Activated B cell treated with CpG ODN at 0.5 μM for 24 hours (primary cell): ENCODE results near the gene ZNF593OS. TPM values are rescaled to one million over a fixed set of nuclear protein-coding genes. Genes with fewer than 3 reads are reported as not detected.

Experiments
- ATAC-seq: fragments of 200-7000 bp; cut with Tn5 transposase; one replicate; pipeline ENCODE4 v1.10.0; 2021; ENCODE audit warnings: low read depth, mild to moderate bottlenecking, moderate library complexity
- CTCF ChIA-PET: fragments of 350-600 bp; sonication (Branson Sonifier 250); formaldehyde crosslinking; loops from one replicate; lab custom pipeline; 2021; ENCODE audit warnings: antibody characterized with exemption; lab: Charles Lee
- POLR2A ChIA-PET: fragments of 350-600 bp; sonication (Branson Sonifier 250); formaldehyde crosslinking; loops from one replicate; lab custom pipeline; 2021; ENCODE audit warnings: antibody characterized with exemption; lab: Charles Lee
- DNase-seq: peaks from one replicate; pipeline ENCODE4 v3.0.0; 2022
- H3K27ac Mint-ChIP-seq: one replicate; pipeline ENCODE4 v1.8.0; 2020; ENCODE audit warnings: mixed read lengths
- H3K27me3 Mint-ChIP-seq: one replicate; pipeline ENCODE4 v1.8.0; 2021; ENCODE audit warnings: mixed read lengths
- H3K36me3 Mint-ChIP-seq: one replicate; pipeline ENCODE4 v1.8.0; 2021; ENCODE audit warnings: low read depth, mixed read lengths
- H3K4me1 Mint-ChIP-seq: one replicate; pipeline ENCODE4 v1.8.0; 2021; ENCODE audit warnings: mixed read lengths
- H3K4me3 Mint-ChIP-seq: one replicate; pipeline ENCODE4 v1.8.0; 2020; ENCODE audit warnings: mild to moderate bottlenecking, mixed read lengths
- H3K9me3 Mint-ChIP-seq: one replicate; pipeline ENCODE4 v1.8.0; 2020; ENCODE audit warnings: mixed read lengths
- intact Hi-C: fragments of 100-400 bp; cut with micrococcal nuclease; formaldehyde crosslinking; loops from one replicate; pipeline ENCODE4 v1.15.1; 2024
- total RNA-seq: library from RNA; stranded (reverse); gene quantifications from 2 replicates; pipeline ENCODE4 v1.2.3, GENCODE V29; 2022
- TF ChIP-seq, protein P1 (sequence below): fragments of 200-600 bp; IDR thresholded peaks from one replicate; pipeline ENCODE4 v1.8.0; 2022; ENCODE audit warnings: antibody characterized with exemption, mild to moderate bottlenecking

Gene ZNF593OS
- total RNA-seq, 1 donor from 2014 or later = not detected

GRCh38 chr1:26160527-26161414 is 10.9 kb downstream of the ZNF593OS start:
- TF ChIP-seq, protein P1, sequence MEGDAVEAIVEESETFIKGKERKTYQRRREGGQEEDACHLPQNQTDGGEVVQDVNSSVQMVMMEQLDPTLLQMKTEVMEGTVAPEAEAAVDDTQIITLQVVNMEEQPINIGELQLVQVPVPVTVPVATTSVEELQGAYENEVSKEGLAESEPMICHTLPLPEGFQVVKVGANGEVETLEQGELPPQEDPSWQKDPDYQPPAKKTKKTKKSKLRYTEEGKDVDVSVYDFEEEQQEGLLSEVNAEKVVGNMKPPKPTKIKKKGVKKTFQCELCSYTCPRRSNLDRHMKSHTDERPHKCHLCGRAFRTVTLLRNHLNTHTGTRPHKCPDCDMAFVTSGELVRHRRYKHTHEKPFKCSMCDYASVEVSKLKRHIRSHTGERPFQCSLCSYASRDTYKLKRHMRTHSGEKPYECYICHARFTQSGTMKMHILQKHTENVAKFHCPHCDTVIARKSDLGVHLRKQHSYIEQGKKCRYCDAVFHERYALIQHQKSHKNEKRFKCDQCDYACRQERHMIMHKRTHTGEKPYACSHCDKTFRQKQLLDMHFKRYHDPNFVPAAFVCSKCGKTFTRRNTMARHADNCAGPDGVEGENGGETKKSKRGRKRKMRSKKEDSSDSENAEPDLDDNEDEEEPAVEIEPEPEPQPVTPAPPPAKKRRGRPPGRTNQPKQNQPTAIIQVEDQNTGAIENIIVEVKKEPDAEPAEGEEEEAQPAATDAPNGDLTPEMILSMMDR = no peak
- no peak for DNase-seq
- no peaks in the 10 kb centered on the region for H3K9me3 Mint-ChIP-seq
- no peak overlapping the region for H3K4me3 Mint-ChIP-seq
- no peaks in the 10 kb centered on the region for H3K36me3 Mint-ChIP-seq
- no peak for ATAC-seq
- peaks cover 13% of the 10 kb centered on the region for H3K4me1 Mint-ChIP-seq
- ChIA-PET POLR2A (no interaction called here), CTCF (no interaction called here)
- H3K27me3 Mint-ChIP-seq = peaks cover 31% of the 10 kb centered on the region
- no peak overlapping the region for H3K27ac Mint-ChIP-seq
- intact Hi-C loops = loop anchor here (5.0 kb wide), 2 partner anchors 123 to 253 kb away; partner anchors contain the start of gene STMN1

GRCh38 chr1:26159743-26160039 is 11.9 kb downstream of the ZNF593OS start:
- H3K27ac Mint-ChIP-seq = no peak overlapping the region

GRCh38 chr1:26158908-26159742 is 12.5 kb downstream of the ZNF593OS start, which contains the start of gene FAM110D:
TSS of gene FAM110D (plus strand) at chr1:26159079. CDS start at chr1:26161292, 2,213 bp downstream.
- peaks cover 9% of the 10 kb centered on the region for H3K4me1 Mint-ChIP-seq
- H3K4me3 Mint-ChIP-seq = no peak within 1 kb of the TSS
- no peak for ATAC-seq
- intact Hi-C loops = no loop called here
- DNase-seq = no peak
- H3K36me3 Mint-ChIP-seq = no peaks in the 10 kb centered on the region
- peaks cover 40% of the 10 kb centered on the region for H3K27me3 Mint-ChIP-seq
- TF ChIP-seq, protein P1 = no peak
- H3K27ac Mint-ChIP-seq = no peak within 1 kb of the TSS
- no peaks in the 10 kb centered on the region for H3K9me3 Mint-ChIP-seq
- CTCF ChIA-PET = no interaction called here
- POLR2A ChIA-PET = interaction anchor here (0.7 kb wide), 1 partner anchor 1422 kb away, joined by 6 read pairs; no protein-coding TSS in a partner anchor

More at GRCh38 chr1:26159743-26160039, 11.9 kb downstream of the ZNF593OS start:
- ChIA-PET CTCF (no interaction called here), POLR2A (interaction anchor here (0.7 kb wide), 1 partner anchor 1421 kb away, joined by 6 read pairs; no protein-coding TSS in a partner anchor)
- peaks cover 40% of the 10 kb centered on the region for H3K27me3 Mint-ChIP-seq
- TF ChIP-seq, protein P1 = no peak
- no peaks in the 10 kb centered on the region for H3K36me3 Mint-ChIP-seq
- peaks cover 12% of the 10 kb centered on the region for H3K4me1 Mint-ChIP-seq
- DNase-seq (no peak), ATAC-seq (no peak)
- intact Hi-C loops = loop anchor here (5.0 kb wide), 2 partner anchors 122 to 252 kb away; partner anchors contain the start of gene STMN1
- H3K4me3 Mint-ChIP-seq = no peak overlapping the region
- H3K9me3 Mint-ChIP-seq = no peaks in the 10 kb centered on the region

- DNase-seq = no peak
- POLR2A ChIA-PET = no interaction called here
- intact Hi-C loops = no loop called here
- TF ChIP-seq, protein P1 = no peak
- peaks cover 4% of the 10 kb centered on the region for H3K4me1 Mint-ChIP-seq
- H3K27me3 Mint-ChIP-seq = peaks cover 40% of the 10 kb centered on the region
- CTCF ChIA-PET = interaction anchor here (1.2 to 1.8 kb wide), 2 partner anchors 11 to 13 kb away, joined by 4 to 12 read pairs; partner anchors contain the start of gene ZNF593
- no peak overlapping the region for H3K27ac Mint-ChIP-seq
- no peaks in the 10 kb centered on the region for H3K9me3 Mint-ChIP-seq
- H3K4me3 Mint-ChIP-seq = no peak overlapping the region
- no peaks in the 10 kb centered on the region for H3K36me3 Mint-ChIP-seq
- no peak for ATAC-seq
Observed at GRCh38 chr1:26158271-26158907, 13.2 kb downstream of the ZNF593OS start.
